Measurements from ENCODE around the gene COL4A2.

Gene COL4A2

DNA sequence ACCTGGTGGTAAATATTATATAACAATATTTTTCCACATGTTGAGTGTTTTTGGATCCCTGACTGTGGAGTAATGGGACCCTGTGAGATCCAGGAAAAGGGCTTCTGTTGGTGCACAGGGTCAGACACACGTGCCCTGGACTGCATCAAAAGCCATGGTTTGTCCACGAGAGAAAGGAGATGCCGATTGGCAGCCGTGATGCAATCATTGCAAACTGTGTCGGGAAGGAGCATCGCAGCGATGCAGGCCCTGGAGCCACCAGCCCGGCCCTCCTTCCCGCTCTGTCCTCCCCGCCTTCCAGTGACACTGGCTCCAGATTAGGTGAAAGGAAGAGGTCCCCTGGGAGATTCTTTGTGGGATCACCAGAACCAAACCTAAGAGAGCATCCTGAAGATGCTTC lies 9.1 kb downstream of the COL4A2 start:
- no peak overlapping the region for H3K4me3 ChIP-seq (IDR thresholded peaks at IDR 0.05; ENCODE audit: insufficient read depth, low read depth, low read length)
- TF ChIP-seq, protein P1, sequence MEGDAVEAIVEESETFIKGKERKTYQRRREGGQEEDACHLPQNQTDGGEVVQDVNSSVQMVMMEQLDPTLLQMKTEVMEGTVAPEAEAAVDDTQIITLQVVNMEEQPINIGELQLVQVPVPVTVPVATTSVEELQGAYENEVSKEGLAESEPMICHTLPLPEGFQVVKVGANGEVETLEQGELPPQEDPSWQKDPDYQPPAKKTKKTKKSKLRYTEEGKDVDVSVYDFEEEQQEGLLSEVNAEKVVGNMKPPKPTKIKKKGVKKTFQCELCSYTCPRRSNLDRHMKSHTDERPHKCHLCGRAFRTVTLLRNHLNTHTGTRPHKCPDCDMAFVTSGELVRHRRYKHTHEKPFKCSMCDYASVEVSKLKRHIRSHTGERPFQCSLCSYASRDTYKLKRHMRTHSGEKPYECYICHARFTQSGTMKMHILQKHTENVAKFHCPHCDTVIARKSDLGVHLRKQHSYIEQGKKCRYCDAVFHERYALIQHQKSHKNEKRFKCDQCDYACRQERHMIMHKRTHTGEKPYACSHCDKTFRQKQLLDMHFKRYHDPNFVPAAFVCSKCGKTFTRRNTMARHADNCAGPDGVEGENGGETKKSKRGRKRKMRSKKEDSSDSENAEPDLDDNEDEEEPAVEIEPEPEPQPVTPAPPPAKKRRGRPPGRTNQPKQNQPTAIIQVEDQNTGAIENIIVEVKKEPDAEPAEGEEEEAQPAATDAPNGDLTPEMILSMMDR (conservative IDR thresholded peaks at IDR 0.05; ENCODE audit: low read depth, low read length), result no peak
- no peak overlapping the region for H3K27ac ChIP-seq
- H2AFZ ChIP-seq (ENCODE audit: low read depth), result no peak overlapping the region
- H3K27me3 ChIP-seq (ENCODE audit: insufficient read depth, low read depth), result no peaks in the 10 kb centered on the region
- H3K4me2 ChIP-seq, result no peak overlapping the region
- no peaks in the 10 kb centered on the region for H3K36me3 ChIP-seq (ENCODE audit: insufficient read depth)
- H3K9ac ChIP-seq, result no peak overlapping the region
- no peaks in the 10 kb centered on the region for H3K4me1 ChIP-seq (ENCODE audit: low read depth, poor library complexity, severe bottlenecking)
- H3K79me2 ChIP-seq (ENCODE audit: insufficient read depth, low read depth), result no peaks in the 10 kb centered on the region
- no peaks in the 10 kb centered on the region for H4K20me1 ChIP-seq (ENCODE audit: insufficient read depth)

DNA sequence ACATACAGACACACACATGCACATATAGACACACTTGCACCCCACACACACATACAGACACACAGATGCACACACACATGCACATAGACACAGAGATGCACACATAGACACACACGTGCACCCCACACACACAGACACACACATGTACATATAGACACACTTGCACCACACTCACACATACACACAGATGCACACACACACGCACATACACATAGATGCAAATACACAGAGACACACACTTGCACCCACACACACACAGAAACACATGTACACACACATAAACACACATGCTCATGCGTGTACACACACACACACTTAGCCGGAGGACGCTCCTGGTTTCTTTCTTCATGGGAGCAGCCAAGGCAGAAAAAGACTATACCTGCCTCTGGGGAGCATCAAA lies 10.0 kb downstream of the COL4A2 start:
- H2AFZ ChIP-seq (ENCODE audit: low read depth), result no peak overlapping the region
- TF ChIP-seq, protein P1 (conservative IDR thresholded peaks at IDR 0.05; ENCODE audit: low read depth, low read length), result no peak
- H3K4me2 ChIP-seq, result no peak overlapping the region
- H3K4me1 ChIP-seq (ENCODE audit: low read depth, poor library complexity, severe bottlenecking), result no peaks in the 10 kb centered on the region
- H3K9ac ChIP-seq, result no peak overlapping the region
- H3K27ac ChIP-seq, result no peak overlapping the region
- no peaks in the 10 kb centered on the region for H4K20me1 ChIP-seq (ENCODE audit: insufficient read depth)
- no peak overlapping the region for H3K4me3 ChIP-seq (IDR thresholded peaks at IDR 0.05; ENCODE audit: insufficient read depth, low read depth, low read length)
- H3K27me3 ChIP-seq (ENCODE audit: insufficient read depth, low read depth), result no peaks in the 10 kb centered on the region
- no peaks in the 10 kb centered on the region for H3K36me3 ChIP-seq (ENCODE audit: insufficient read depth)
- no peaks in the 10 kb centered on the region for H3K79me2 ChIP-seq (ENCODE audit: insufficient read depth, low read depth)

DNA sequence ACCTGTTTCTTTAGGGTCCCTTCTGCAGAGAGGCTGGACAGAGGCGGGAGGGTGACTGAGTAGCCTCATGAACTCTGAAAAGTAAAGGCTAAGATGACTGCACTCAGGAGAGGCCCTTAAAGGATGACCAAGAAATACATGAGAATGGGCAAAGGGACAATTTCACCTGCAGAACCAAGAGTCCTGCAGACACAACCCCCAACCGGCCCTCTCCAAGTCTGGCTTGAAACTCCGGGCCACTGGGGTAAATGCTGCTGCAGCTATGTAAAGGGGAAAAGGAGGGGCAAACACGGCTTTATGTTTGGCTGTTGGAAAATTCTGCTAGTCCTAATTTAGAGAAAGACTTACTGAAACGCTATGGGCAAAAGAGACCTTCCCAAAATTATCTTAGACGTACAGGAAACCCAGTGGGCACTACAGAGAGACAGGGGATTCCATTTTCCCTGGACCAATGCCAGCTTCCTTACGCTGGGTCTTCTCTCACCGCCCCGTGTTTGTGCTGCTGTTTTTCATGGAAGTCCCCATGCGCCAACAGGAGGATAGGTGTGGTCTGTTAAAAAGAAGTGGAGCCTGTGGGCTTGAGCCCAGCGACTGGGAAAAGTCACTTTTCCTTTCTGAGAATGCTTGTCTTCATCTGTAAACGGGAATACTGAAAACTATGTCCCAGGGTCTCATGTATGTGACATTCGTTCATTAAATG lies 10.6 kb downstream of the COL4A2 start:
- H3K4me1 ChIP-seq (ENCODE audit: low read depth, poor library complexity, severe bottlenecking), result no peaks in the 10 kb centered on the region
- TF ChIP-seq, protein P1 (conservative IDR thresholded peaks at IDR 0.05; ENCODE audit: low read depth, low read length), result no peak
- no peak overlapping the region for H3K27ac ChIP-seq
- H2AFZ ChIP-seq (ENCODE audit: low read depth), result no peak overlapping the region
- H3K4me2 ChIP-seq, result no peak overlapping the region
- no peak overlapping the region for H3K9ac ChIP-seq
- H3K79me2 ChIP-seq (ENCODE audit: insufficient read depth, low read depth), result no peaks in the 10 kb centered on the region
- no peaks in the 10 kb centered on the region for H4K20me1 ChIP-seq (ENCODE audit: insufficient read depth)
- no peaks in the 10 kb centered on the region for H3K36me3 ChIP-seq (ENCODE audit: insufficient read depth)
- no peaks in the 10 kb centered on the region for H3K27me3 ChIP-seq (ENCODE audit: insufficient read depth, low read depth)
- no peak overlapping the region for H3K4me3 ChIP-seq (IDR thresholded peaks at IDR 0.05; ENCODE audit: insufficient read depth, low read depth, low read length)

DNA sequence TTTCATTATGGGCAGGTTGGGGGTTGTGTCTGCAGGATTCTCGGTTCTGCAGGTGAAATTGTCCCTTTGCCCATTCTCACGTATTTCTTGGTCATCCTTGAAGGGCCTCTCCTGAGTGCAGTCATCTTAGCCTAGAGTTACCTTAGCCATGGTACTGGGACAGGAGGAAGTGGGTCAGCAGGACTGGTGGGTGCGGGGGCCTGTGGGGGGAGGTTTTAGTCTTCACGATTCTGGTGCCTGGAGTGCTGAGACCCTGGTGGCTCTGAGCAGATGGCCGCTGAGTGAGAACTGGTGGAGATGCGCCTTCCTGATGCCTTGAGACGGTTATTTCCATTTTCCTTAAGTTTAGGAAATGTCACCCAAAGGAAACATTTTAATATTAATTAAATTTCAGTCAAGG lies 11.8 kb downstream of the COL4A2 start:
- Histone ChIP-seq H3K27me3 (ENCODE audit: insufficient read depth, low read depth) (no peaks in the 10 kb centered on the region), H3K4me1 (ENCODE audit: low read depth, poor library complexity, severe bottlenecking) (no peaks in the 10 kb centered on the region), H4K20me1 (ENCODE audit: insufficient read depth) (no peaks in the 10 kb centered on the region), H3K79me2 (ENCODE audit: insufficient read depth, low read depth) (no peaks in the 10 kb centered on the region), H3K4me2 (no peak overlapping the region), H3K9ac (no peak overlapping the region), H3K36me3 (ENCODE audit: insufficient read depth) (no peaks in the 10 kb centered on the region), H2AFZ (ENCODE audit: low read depth) (no peak overlapping the region), H3K27ac (no peak overlapping the region), H3K4me3 (IDR thresholded peaks at IDR 0.05; ENCODE audit: insufficient read depth, low read depth, low read length) (no peak overlapping the region)
- TF ChIP-seq, protein P1 (conservative IDR thresholded peaks at IDR 0.05; ENCODE audit: low read depth, low read length), result no peak
